GM18520 (cell line): ENCODE data around the gene STAG1.
"Not testable (repeated sequence)": the region's sequence is repeated elsewhere in the genome, so short reads cannot be mapped to it uniquely, and the experiment has no call there.

ENCODE experiments used
- ATAC-seq: cut with Tn5 transposase; IDR thresholded peaks from one replicate; pipeline ENCODE4 v1.9.1; 2021; ENCODE audit not compliant: unreplicated experiment

STAG1 gene

DNA sequence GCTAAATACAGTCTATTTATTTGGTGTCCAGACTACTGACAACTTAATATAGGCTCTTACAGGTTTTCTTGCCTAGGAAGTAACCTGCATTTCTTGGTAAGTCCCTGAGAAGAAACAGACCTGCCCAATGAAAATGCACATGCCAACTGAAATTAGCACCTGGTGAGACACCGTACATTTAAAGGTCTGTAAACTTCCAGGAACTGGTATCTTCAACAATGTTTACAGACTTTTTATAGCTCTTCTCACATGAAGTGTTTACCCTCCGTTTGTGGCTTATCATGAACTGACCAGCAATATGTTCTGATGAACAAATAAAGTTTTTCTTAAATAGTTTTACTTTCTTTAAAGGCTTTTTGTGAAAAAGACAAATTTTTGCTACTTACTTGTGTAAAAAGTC lies 408.7 kb downstream of the STAG1 start:
- no peak for ATAC-seq

DNA sequence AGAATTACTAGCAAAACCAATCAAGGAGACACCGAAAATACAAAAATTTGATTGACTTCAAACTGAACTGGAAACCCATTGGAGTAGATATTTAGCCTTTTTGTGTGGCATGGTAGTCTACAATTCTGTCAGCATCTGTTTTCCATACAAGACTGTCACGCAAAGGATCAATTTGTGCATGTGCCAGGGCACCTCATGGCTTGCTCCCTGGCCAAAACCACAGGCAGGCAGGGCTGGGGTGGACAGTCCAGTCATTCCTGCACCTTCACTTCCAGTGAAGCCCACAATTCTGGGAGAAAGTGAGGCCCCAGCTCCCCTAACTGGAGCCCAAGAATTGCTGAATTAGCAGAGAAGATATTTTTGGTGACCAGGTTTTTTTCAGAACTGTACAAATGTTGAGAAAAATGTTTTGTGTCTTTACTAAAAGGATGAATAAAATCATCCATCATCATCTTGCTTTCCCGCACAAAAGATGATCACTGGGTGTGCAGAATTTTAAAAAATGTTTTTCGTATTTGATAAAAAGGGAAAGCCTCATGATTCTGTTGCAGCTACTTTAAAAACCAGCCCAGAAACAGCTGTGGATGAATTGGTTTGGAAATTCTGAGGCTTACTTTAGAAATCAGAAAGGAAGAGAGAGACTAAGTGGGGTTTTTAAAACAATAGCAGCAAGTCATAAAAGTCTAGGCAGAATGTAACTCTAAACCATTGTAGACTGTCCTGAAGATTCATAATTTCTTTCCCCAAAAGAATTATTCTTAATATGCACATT lies 415.7 kb downstream of the STAG1 start:
- ATAC-seq: no peak

DNA sequence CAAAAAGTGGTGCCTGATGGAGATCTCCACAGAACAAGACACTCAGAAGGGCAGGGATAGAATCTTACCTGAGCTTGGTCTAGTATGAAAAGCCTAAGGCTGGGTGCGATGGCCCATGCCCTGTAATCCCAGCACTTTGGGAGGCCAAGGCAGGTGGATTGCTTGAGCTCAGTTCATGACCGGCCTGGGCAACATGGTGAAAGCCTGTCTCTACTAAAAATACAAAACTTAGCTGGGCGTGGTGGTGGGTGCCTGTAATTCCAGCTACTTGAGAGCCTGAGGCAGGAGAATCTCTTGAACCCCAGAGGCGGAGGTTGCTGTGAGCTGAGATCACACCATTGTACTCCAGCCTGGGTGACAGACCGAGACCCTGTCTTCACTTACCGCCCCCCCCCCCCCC lies 417.5 kb downstream of the STAG1 start:
- not testable (repeated sequence) for ATAC-seq

DNA sequence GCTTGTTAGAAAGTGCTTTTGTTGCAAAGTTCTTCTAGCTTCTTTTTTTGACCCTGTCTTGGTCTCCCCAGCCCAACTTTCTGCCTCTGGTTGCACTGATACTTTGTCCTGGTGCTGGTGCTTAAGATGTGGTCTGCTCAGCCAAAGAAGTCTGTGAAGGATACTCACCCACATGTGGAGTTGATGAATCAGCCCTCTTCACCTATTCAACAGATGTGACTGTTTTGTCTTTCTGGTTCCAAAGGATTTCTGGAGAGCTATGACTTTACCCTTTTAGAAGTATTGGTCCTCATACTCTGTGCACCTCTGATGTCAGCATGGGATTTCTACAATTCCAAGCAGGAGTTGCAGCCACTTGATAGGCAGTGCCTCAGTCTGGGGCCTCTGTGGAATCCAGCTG lies 418.0 kb downstream of the STAG1 start:
- no peak for ATAC-seq

DNA sequence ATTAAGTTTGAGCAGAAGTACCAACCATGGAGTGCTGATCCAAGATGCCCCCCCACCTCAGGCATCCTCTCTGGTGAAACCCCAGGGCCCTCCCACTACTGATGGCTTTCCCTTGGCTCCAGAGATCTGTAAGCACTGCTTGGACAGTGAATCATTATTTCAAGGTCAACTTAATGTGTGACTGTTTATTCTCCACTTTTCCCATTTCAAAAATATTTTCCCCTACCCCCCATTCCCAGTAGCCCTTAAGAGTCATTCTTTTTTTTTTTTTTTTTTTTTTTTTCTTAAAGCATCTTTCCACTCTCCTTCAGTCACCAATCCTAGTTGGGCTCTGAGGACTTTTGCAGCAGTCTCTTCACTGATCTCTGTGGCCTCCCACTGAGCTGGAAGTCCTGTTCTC lies 419.4 kb downstream of the STAG1 start:
- no peak for ATAC-seq

DNA sequence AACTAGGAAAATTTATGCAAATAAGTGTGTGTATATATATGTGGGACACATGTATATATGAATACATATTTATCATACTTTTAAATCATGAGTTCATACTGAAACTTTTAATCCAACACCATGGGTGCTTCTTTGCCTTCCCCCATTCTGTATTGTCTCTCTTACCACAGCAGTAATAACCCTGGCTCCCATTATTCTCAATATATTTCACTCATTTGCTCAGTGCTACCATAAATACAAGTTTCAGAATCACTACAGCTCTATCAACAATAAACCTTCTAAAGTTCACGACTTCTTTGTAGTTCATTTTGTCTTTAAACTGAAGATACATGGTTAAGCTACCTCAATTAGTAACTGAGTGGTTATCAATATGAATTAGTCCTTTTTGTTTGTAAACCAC lies 419.9 kb downstream of the STAG1 start:
- no peak for ATAC-seq

DNA sequence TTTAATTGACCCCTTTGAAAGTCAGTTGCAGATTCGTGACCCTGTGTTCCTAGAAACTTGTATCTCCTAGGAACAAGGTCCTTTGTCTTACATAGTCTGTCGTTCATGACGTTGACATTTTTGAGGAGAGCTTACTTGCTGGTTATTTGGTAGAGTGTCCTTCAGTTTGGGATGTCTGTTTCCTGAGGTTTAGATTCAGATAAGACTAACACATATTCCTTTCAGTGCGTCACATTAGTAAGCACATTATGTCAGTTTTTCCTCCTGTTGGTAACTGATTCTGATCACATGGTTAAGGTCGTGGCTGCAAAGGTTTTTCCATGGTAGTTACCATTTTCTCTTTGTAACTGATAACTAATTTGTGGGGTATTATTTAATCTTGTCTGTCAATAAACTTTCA lies 421.3 kb downstream of the STAG1 start:
- no peak for ATAC-seq

DNA sequence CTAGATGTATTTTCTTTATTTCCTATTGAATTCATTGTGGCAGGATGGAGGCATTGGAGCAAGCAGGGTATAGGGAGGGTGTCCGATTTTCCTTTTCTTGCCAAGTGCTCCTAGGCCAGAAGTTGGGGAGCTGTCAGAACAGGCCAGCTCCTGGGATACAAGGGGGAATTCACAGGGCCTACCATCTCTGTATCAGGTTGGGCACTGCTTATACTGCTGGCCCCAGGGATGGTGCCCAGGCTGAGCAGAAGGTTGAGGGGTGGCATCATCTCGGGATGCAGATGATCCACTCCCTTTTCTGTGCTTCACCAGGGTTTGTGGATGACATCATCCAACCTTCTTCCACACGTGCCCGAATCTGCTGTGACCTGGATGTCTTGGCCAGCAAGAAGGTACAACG lies 422.6 kb downstream of the STAG1 start:
- no peak for ATAC-seq

DNA sequence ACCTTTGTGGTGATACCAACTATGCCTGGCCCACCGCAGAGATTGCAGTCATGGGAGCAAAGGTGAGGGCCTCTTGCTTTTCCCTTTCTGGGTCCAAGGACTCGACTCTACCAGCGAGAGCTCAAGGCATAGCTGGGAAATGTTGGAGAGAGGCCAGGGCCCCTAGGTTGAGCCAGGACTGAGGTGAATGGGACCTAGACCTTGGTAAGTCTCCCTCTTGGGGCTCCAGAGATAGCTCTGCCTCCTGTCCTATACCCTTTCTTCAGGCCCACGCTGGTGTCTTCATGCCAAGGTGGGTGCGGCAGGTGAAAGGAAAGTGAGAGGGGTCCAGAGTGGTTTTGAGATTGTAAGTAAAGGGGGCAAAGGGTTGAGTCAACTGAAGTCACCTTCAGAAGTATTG lies 424.5 kb downstream of the STAG1 start:
- no peak for ATAC-seq

DNA sequence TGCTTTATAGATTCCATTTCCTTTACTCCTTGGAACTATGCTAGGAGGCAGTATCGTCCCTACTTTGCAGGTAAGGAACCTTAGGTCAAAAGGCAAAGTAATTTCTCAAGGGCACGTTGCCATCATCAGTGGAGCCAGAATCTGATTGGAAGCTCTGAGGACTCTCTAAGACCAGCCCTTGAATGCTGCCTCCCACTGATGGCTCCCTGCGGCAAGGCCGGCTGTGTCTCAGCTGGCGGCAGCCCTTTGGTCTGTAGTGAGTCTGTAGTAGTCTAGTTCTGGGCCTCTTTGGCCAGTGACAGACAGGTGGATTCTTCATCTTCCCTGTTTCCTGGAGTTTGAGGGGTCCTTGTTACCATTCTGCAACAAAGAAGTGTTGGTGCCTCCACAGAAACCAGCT lies 425.9 kb downstream of the STAG1 start:
- no peak for ATAC-seq

DNA sequence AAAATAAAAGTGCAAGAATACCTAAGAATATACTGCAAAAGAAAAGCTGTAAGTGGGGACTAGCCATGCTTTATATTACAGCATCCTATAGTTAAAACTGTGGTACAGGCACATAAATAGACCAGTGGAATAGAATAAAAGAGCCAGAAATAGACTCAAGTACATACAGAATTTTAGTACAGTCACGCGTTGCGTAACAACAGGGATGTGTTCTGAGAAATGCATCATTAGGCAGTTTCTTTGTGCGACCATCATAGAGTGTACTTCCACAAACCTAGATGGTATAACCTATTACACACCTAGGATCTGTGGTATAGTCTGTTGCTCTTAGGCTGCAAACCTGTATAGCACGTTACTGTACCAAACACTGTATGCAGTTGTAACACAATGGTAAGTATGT lies 440.2 kb downstream of the STAG1 start:
- ATAC-seq: no peak

DNA sequence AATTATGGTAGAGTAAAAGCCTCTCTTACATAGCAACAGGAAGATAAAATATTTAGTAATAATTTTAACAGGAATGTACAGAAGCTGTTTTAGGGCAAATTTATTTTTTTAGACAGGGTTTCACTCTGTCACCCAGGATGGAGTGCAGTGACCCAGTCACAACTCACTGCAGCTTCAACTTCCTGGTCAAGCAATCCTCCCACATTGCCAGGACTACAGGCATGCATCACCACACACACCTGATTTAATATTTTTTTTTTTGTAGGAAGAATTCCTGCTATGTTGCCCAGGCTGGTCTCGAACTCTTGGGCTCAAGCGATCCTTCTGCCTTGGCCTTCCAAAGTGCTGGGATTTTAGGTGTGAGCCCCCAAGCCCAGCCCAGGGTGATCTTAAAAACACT lies 440.9 kb downstream of the STAG1 start:
- no peak for ATAC-seq

DNA sequence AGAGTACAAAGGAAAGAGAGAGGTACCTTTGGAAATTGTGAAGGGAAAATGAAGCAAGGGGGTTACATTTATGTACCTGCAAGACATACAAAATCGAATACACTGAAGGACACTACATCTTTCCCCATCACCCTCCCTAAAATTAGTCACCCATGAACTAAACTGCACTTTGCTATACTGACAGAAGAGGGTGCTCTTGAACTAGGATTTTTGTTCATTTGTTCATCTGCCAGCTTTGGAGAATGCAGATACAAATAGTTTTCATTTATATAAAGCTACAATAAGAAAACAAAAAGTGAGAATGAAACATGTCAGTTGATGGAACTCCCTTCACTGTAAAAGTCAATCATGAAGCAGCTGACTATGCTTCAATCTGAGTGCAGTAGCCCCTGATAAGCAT lies 446.3 kb downstream of the STAG1 start:
- no peak for ATAC-seq

DNA sequence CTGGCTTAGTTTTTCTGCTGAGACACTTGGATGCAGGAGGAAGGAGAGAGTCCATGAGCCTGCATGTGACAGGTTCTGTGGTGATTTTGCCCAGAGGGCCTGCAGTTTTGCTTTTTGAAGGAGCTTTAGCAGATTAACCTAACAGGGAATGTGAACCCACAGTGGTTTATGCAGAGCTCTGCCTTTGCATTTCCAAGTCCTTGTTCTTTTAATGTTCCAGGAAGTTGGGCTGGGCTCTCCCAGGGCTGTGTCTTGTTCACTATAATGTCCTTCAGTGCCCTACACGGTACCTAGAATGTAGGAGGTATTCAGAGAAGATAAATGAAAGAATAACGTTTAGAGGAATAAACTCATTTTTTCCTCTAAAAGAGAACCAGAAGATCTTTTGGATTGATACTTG lies 451.7 kb downstream of the STAG1 start:
- ATAC-seq: no peak

DNA sequence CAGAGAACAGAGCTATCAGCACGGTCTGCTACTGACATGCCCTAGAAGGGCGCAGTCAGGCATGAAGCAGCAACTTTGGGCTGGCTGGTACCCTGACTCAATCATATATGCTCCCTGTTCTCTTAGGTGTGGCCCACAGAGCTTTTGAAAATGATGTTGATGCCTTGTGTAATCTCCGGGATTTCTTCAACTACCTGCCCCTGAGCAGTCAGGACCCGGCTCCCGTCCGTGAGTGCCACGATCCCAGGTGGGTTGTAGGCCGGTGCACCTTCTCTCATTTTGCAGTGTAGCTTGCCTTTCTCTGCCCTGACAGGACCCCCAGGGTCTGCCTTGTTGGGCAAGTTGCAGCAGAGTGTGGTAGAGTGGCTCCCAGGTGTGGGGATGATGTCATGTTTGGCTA lies 454.4 kb downstream of the STAG1 start:
- ATAC-seq: no peak

DNA sequence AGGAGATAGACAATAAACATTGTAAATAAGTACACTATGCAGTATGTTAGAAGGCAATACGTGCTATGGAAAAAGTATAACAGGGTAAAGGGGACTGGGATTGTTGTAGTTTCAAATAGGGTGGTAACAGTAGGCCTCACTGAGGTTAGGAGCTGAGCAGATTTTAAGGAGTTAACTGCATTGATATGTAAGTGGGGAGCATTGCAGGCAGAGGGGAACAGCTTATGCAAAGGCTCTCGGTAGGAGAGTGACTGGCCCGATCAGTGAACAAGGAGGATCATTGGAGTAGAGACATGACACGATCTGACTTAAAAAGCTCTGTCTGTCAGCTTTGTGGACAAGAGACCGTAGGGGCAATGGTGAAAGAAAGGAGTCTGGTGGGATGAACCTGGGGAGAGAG lies 455.2 kb downstream of the STAG1 start:
- no peak for ATAC-seq

DNA sequence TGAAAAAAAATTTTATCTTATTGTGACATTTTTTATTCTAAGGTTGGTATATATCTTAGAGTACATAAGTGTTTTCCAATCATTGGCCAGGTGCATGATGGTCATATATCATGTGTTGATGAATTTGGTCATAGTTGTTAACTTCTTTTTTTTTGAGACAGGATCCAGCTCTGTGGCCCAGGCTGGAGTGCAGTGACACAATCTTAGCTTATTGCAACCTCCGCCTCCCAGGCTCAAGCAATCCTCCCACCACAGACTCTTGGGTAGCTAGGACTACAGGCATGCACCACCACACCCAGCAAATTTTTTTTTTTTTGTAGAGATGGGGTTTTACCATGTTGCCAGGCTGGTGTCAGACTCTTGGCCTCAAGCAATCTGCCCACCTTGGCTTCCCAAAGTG lies 458.0 kb downstream of the STAG1 start:
- ATAC-seq: no peak

DNA sequence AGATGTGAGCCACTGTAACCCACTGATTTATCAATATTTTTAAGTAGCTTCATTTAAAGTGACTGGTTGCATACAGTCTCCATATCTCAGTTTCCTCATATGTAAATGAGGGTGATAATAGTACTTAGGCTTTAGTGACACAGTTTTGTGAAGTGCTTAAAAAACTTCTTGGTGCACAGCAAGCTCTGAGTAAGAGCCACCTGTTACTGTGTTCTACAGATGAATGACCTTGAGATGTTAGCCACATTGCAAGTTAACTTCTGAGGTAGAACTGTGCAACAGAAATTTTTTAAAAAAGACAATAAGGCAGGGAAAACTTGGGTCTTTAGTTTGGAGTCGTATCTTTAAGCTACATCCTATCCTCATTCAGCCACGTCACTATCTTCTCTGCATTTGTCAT lies 458.9 kb downstream of the STAG1 start:
- ATAC-seq: no peak

DNA sequence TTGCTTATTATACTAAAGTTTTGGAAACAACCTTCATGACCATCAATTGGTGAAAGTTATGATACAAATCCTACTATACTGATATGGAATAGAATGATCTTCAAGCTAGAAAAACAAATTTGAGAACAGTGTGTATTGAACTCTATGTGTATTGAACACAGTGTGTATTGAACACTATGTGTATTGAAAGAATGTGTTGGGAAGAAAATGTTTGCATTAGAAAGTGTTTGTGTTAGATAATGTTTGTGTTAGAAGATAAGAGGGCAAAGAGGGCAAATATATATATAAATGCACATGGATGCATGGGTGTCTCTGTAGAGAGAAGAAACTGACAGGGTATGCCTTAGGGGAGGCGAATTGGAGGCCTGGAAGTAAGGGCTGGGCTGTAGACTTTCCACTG lies 459.7 kb downstream of the STAG1 start:
- ATAC-seq: no peak

DNA sequence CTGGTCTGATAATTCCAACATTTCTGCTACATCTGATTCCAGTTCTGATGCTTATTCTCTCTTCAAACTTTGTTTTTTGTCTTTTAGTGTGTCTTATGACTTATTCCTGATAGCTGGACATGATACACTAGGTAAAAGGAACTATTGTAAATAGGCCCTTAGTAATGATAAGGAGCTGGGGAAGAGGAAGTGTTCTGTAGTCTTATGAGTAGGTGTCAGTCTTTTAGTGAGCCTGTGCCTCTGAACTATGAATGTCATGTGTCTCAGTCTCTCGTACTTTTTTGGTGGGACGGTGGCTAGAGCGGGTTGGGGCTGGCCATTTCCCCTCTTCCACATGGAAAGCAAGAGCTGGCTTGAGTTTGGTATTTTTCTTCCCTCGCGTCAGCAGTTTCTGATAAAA lies 460.9 kb downstream of the STAG1 start:
- ATAC-seq: no peak
